NCI-H526 (cell line): Measurements from ENCODE around the gene OPCML.

Experiments
- DNase-seq, 2 experiments: peaks; one replicate each; lab custom pipeline; 2025; lab: John Stamatoyannopoulos, UW

The OPCML gene

DNA sequence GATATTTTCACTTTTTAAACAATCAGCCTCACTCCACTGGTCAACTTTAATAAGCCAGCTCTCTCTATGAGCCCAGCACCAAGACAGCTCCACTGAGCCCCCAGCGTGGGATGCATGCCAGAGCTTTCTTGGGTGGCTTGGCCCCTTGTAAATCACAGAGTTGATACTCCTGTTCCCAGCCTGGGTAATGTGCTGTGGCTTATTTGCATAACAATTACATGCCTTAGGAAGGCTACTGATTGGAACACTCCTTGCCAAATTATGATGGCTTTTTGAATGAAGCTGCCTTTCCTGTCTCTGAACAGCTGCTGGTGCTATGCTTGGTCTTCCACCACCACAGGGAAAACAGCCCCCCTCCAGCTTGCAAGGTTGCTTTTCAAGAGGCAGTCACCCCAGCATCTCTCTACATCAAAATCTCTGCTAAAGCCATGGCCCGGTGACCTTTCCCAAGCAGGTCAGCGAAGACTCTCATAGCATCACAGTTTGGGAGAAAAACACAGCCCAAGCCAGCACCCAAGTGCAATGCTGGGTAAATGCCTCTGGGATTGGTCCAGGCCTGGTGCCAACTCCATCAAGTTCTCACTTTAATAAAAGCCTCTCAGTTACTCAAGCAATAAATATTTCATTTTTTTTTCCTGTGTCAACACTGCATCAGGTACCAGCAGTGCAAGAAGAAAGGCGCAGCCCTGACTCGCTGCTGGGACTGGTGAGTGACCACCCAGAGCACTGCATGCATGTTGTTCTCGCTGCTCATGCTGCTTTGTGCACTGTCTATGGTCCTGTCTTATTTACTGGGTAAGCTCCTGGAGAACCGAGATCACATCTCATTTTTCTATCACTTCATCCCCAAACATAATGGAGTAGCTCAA lies 549.3 kb downstream of the OPCML start:
- no peak for DNase-seq

DNA sequence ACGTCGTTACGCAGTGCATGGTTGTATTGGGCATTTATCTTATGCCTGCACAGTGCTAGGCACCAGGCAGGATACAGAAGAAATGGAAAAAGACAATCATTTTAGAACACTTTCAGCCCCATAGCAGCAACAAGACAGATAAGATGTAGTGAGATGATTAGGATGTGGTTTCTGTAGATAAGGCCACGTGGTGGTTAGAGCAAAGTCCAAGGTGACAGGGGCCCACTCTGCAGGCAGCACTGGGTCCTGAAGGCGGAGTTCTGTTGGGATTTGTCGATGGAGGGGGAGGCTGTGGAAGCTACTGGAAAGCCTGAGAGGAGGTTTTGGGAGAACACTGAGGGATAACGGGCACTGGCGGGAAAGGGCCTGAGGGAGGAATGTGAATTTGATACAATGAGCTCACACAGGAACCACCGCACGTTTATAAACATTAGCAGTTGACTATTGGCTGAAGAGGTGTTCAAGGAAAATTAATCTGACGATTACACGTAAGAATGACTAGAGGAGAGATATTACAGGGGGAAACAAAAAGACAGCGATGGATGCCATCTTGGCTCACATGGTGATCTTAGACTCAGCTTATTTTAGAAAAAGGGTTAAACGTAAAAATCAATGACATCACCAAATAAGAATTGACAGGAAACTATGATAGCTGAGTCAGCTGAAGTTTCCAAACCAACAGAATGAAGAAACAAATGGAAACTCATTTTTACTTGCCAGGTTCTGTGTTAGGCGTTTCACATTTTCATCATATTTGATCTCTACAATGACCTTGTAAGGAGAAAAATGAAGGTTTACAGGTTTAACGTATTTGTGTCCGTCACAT lies 551.0 kb downstream of the OPCML start:
- DNase-seq = no peak

DNA sequence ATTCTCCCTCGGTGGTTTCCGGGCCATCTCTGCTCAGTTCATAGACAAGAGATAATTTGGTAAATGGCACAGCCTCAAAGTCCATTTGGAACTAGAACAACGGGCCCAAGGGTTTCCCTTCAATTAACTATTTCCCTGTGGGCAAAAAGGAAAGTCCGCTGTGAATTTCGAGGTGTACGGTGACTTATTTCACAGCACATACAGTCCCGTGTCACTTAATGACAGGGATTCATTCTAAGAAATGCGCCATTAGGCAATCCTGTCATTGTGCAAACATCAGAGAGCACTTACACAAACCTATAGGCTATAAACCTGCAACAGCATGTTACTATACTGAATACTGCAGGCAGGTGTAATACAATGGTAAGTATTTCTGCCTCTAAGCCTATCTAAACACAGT lies 551.6 kb downstream of the OPCML start:
- DNase-seq = no peak

DNA sequence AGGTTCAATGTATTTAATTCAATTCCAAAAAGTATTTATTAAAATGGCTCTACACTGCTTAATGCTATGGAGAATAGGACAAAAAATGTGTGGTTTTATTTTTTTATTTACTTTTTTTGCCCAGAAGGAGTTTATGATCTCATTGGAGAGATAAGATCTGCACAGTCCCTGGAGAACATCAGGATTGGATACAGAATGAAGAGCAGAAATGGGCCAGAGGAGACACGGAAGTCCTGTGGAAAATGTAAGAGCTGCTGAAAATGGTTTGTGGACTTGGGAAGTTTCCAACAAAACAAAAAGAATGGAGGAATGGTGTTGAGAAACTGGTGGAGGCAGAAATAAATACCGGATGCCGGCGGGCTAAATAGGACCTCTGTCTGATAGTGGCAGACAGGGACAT lies 554.6 kb downstream of the OPCML start:
- no peak for DNase-seq

DNA sequence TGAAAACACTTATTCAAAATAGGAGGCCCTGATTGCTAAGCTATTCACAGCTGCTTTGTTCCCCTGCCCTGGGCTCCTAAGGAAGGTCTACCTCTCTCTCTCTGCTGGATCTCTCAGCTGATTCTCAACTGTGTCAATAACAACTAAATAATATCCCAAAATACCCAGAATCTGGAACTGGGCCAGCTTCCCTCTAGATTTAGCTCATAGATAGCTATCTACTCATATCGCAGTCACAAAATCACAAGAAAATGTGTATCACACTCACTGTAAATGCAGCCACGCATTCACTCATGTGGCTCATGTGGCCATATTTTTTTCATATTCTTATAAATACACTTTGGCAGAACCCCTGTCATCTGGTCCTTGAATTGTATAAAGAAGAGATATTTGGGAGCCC lies 555.1 kb downstream of the OPCML start:
- DNase-seq = no peak

DNA sequence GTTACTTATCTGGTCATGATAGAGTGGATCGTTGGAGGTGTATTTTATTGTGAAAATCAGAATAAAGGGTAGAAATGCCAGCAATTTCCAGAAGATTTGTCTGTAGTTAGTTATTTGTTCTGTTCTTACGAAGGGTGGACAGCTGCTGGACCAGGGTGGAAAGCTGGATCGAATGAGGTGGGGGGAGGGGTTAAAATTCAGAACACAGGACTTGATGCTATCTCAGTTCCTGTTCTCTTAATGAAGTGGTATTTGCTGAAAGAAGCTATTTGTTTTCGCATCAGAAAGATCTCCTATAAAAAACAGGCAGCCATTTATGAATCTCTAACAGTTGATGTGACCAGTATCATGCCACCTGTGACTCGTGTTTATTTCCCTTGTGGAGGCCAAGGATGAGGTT lies 556.2 kb downstream of the OPCML start:
- DNase-seq = no peak

DNA sequence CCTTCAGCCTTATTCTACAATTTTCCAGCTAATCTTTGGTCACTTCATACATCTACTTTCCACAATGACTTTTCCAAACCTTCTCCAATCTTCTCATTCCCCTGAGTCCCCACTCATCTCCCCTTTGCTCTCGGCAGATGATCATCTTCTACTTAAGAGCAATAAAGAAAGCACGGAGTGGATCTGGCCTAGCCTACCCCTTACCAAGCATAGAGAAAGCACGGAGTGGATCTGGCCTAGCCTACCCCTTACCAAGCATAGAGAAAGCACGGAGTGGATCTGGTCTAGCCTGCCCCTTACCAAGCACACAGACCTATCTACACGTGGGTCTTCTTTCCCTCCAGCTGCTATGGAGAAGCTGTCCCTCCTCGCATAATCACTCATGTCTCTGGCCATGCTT lies 558.6 kb downstream of the OPCML start:
- DNase-seq = no peak

DNA sequence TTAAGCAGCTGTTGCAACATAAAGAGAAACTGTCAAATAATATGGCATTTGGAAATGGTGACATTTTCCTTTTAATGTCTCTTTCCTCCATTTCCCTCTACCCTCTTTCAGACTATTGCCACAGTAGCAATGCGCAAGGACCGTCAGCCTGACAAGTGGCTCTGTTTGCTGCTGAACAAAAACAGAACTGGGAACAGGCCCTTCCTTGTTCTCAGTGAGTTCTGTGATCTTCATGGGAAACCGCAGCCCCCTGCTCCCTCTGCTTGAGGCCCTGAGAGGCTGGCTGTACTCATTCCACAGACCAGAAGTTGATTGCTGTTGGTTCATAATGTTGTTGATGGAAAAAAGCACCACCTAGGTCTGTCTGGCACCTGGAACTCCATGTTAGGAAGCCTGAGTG lies 559.7 kb downstream of the OPCML start:
- no peak for DNase-seq

DNA sequence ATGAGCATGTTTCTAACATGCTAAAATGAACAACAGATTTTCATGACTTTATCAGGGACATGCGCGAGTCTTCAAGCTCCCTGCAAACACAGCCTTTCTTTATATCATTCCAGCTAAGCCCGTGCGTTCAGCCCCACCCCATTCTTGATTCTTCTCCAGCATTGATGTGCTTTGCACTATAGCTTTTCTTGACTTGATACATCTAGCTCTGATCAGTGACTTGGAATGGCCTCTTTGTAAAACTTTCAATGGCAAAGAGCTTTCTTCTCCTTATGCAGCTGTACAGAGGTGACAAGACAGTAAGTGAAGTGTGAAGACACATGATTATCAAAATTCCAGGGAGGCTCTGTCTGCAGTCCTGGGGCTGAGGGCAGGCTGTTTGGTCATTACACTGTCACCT lies 561.0 kb downstream of the OPCML start:
- no peak for DNase-seq

DNA sequence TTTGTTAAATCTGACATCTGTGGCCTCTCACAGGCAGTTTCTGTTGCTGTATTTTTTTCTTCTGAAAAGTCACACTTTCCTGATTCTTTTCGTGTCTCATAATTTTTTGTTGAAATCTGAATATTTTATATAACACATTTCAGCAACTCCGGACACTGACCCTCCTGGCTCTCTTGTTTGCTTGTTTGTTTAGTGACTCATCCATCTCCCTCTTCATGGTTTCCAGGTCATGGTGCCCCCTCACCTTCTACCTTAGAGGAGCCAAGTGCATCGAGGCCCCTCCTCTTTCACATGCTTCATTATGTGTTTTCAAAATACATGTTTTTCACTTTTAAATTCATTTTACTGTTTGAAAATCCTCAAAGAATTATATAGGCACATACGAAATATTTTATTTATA lies 562.4 kb downstream of the OPCML start:
- DNase-seq = no peak

DNA sequence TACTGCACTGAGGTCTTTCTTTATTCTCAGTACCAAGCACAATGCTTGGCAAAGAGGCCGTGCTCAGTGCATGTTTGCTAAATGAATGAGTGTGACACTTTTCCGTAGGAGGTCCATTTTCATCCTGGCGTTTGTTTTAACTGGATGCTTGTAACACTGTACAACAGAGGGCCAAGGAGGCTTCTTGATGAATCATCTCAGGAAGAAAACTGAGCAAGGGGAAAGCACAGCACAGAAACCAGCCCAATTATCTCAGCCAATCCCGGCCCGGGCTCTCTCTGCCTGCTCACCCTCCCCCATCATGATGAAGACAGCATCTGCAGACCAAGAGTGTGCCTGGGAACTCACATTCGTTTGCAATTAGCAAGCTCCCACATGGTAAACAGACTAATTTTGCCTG lies 570.3 kb downstream of the OPCML start:
- no peak for DNase-seq

DNA sequence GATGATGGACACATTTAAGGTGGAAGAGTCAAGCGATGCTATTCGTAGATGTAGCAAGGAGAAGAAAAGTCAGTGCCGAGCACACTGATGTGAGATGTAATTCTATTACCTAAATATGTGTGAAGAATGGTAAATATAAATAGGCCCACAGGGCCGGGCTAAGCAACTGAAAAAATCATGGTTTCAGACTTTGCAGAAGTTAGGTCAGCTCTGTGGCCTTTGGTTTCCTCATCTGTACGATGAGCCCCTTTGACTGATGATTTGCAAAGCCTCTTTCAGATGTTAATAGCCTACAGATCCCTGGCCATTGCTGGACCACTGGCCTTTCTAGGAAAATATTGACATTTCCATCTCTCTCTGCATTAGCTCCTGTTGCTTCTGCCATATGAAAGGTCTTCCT lies 570.8 kb downstream of the OPCML start:
- no peak for DNase-seq

DNA sequence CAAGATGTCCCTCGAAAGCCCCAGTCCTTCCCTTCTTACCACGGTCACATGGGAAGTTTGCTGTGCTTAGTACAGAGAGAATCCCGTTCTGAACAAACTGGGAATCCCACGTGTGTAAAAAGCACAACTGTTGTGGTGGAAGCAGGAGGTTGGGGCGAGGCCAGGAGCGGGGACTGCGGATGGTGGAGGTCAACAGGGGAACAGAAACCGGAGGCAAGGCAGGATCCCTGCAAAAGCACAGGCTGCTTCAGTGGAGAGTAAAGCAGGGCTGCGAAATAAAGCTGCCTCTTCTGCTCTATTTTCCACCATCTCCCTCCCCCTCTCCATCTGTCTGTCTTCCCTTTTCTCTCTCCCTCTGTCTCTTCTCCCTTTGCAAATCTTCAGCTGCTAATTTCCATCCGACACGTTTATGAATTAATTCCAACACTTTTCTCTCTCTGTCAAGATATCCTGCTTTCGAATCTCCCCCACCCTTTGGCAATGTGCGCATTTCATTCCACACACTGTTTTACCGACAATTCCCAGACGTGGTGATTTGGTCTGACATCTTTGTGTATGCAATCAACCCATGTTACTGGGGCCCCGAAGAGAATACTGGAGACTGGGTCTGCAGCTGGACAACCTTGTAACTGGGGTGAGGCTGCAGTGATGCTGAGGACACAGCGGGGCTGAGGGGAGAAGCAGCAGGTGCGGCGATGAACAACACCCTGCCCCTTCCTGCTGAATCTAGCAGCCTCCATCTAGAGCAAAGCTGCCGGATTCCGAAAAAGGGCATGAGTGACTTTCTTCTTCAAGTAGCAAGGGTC lies 571.8 kb downstream of the OPCML start:
- no peak for DNase-seq

DNA sequence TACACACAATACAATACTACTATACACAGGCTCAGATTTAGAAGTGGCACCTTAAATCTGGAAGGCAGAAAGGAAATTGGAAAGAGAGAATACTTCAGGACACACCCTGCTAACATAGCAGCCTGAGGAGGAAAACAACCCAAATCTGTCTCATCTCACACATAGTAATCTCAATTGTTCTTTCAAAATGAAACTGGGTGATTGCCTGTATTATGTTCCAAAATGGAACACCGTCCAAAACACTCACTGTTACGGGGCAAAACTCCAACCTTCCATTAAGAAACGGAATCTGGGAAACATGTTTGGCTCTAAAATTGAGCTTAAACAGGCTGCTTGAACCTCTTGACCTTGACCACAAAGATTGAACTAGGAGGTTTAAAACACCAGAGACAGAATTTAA lies 572.6 kb downstream of the OPCML start:
- no peak for DNase-seq

DNA sequence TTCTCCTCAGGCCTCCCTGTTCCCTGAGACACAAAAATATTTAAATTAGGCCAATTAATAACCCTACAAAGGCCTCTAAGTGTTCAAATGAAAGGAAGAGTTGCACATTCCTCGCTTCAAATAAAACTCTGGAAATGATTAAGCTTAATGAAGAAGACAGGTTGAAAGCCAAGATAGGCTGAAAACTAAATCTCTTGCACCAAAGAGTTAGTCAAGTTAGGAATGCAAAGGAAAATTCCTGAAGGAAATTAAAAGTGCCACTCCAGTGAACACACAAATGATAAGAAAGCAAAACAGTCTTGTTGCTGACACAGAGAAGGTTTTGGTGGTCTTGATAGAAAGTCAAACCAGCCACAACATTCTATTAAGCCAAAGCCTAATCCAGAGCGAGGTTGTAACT lies 574.4 kb downstream of the OPCML start:
- no peak for DNase-seq

DNA sequence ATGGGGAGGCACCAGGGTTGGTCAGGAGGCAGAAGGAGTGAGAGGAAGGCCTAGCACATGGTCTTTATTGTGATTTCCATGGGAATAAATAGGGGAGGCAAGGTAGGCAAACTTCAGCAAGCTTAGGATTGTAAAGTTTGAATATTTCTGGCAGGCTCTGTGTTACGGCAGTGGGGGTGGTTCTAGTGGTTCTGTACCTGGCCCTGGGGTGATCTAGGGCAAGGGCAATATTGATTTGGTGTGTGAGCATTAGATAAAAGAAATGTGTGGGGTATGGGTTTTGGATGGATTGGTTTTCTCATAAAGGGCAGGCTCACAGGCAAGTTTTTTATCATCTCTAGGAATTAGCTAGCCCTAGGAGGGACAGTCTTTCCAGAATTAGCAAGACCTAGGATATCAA lies 584.0 kb downstream of the OPCML start:
- no peak for DNase-seq

DNA sequence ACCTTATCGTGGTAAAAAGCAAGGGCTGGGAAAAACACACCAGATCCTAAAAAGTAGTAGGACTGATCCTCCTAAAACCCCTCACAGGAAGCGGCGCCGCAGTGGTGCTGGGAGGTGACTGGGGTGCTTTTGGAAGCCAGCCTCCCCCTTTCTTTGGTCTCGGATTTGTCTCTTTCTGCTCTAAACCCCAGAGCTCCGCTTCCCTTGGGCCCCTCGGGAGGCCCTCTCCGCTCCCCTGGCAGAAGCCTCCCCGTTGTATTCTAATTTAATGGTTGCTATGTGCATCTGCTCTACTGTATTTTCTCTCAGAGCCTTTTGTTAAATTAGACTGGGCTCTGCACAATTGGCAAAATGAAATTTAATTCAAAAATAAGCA lies 587.7 kb downstream of the OPCML start:
- DNase-seq = no peak

DNA sequence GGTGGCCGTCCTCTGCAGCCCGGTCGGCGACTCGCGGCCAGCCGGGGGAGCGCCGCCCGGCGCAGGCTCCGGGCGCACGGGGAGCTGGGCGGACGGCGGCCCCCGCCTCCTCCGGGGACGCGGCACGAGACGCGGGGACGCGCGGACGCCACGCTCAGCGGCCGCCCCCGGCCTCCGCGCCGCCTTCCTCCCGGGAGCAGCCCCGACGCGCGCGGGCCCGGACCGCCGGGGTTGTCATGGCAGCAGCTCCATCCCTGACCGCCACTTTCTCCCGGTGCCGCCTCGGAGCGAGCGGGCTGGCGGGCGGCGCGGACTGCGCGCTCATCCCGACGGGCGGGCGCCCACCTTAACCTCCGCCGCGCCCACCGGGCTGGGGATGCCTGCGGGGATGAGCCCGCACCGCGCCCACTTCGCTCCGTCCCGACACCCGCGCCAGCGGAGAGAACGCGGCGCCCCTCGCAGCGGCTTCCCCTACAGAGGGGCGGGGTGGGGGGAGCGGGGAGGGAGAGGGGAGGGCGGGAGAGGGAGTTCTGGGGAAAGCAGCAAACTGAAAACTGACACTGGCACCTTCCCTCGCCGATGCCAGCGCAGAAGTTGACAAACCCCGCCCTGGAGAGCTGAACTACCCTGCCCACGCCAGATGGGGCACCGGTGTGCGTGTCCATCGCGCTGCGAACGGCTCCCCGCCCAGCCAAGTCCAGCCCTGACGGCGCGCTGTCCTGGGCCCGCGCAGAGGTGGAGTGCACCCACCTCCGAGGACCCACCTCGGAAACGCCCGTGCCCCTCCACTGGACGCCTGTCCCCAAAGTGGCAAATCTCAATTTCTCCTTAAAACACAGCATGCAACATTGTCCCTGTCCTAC lies 588.4 kb downstream of the OPCML start:
- DNase-seq = peak in 1 of 2 experiments; percentile 36

DNA sequence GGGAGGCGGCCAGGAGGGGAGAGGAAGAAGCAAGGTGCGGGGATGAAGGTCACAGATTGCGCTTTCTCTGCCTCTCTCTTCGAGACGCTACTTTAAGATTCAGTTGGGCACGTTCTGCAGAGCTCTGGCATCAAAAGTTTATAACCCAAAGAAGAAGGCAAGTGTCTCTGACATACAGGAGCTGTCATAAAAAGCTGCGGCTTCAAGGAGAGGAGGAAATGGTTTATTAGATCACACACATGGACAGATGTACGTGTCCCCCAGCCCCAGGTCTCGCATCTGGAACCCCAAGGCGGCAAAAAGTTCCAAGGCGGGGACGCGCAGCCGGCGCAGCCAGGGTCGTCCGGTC lies 589.0 kb downstream of the OPCML start:
- DNase-seq = no peak

DNA sequence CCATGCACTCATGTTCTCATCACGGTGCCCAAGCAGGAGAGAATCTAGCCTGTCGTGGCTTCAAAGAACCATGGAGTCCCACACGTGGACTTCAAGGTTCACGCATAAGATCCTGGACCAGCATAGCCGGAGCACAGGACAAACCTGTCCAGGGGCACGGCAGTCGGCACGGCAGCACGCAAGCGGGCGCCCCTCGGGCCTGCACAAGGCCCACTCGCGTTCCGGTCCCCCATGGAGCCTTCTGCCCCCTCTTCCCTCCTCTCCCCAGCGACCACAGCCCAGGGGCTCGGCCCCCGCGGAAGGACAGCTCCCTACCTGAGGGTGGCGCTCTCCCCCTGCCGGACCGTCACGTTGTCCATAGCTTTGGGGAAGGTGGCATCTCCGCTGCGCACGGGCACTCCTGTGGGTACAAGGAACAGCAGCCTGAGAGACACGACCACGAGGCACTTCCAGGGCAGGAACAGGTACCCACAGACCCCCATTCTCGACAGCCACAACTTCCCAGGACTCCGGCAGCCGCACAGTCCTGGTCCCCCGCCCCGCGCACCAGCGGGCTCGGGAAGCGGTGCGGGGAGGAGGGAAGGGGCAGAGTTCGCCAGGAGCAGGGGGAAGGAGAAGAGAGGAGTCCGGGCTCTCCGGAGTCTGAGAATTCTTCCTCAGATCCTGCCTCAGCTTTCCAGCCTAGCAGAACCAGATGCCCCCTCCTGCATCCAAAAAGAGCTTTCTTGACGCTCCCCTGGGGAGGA lies 589.5 kb downstream of the OPCML start:
- peak in 1 of 2 experiments; percentile 25 for DNase-seq

DNA sequence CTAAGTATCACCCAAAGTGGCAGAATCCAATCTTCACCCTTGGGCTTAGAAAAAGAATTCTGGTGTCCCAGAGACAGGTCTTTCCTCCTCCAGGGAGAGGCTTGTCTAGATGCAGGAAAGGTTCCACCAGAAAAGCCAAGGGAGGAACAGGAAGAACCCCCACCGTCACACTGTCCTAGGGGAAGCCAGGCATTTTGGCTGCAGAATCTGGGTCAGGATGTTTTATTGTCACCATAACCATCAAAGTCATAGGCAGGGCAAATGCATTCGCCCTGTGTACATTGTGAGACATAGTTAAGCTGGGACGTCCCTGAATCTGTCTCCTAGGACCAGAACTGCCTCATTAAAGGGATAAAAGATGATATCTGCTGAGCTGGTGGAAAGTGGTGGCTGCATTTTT lies 590.5 kb downstream of the OPCML start:
- no peak for DNase-seq
